Skeletal muscle satellite cell (primary cell): ENCODE measurements around the gene ZNF202.
A peak's percentile ranks its signal among the peaks of the same experiment; 100 is the strongest.
"Not testable (repeated sequence)": the region's sequence is repeated elsewhere in the genome, so short reads cannot be mapped to it uniquely, and the experiment has no call there.

ENCODE experiments used
- H3K27me3 ChIP-seq: 2 replicates; pipeline ENCODE4 v1.7.0; 2013; ENCODE audit warnings: low read length; ENCODE audit not compliant: control insufficient read depth, insufficient read depth
- H3K36me3 ChIP-seq: 2 replicates; pipeline ENCODE4 v1.7.0; 2013; ENCODE audit warnings: mild to moderate bottlenecking, control low read depth, low read length; ENCODE audit not compliant: insufficient read depth
- H3K4me1 ChIP-seq: 2 replicates; pipeline ENCODE4 v1.7.0; 2013; ENCODE audit warnings: low read length; ENCODE audit not compliant: control insufficient read depth, insufficient read depth
- H3K4me2 ChIP-seq: 2 replicates; pipeline ENCODE4 v1.7.0; 2013; ENCODE audit warnings: mild to moderate bottlenecking, low read length
- H3K4me3 ChIP-seq: 2 replicates; pipeline ENCODE4 v1.7.0; 2013; ENCODE audit warnings: low read length
- H3K9ac ChIP-seq: 2 replicates; pipeline ENCODE4 v1.7.0; 2013; ENCODE audit warnings: mild to moderate bottlenecking, low read depth, low read length, moderate library complexity
- H3K9me3 ChIP-seq: replicated peaks from 2 replicates; pipeline ENCODE4 v1.7.0; 2013; ENCODE audit warnings: mild to moderate bottlenecking, control low read depth, low read length

The ZNF202 gene

DNA sequence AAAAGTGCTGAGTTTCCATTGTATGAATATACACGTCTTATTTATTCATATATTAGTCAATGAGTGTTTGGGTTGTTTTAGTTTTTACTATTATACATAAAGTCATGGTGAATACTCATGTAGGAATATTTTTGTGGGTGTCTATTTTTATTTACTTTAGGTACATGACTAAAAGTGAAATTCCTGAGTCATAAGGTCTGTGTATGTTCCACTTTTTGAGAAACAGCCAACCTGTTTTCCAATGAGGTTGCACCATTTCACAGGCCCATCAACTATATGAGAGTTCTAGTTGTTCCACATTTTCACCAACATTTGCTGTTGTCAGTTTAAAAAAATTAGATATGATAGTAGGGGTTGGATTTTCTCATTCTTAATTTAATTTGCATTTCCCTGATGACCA lies 19.4 kb upstream of the ZNF202 start:
- Histone ChIP-seq H3K27me3 (peaks cover 13% of the 10 kb centered on the region), H3K4me1 (no peaks in the 10 kb centered on the region), H3K4me3 (no peak overlapping the region), H3K36me3 (no peaks in the 10 kb centered on the region), H3K9ac (no peak overlapping the region), H3K9me3 (no peaks in the 10 kb centered on the region), H3K4me2 (no peak overlapping the region)

DNA sequence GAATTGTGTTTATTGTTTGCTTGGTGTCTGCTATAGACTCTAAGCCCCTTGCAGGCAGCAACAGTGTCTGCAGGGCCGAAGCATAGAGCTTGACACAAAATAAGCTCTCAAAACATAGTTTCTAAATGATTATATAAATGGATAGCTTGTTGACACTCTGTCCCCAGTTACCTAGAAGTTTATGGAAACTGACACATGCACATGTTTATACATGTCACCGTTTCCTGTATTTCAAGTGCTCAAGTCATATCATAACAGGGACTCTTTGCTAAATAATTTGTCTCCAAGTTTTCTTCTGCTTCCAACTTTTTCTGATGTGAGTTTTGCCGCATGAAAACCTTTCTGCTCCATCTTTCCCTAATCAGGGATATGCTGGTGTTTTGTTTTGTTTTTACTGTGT lies 16.5 kb upstream of the ZNF202 start:
- H3K9me3 ChIP-seq: no peaks in the 10 kb centered on the region
- H3K4me1 ChIP-seq: no peaks in the 10 kb centered on the region
- H3K4me3 ChIP-seq: no peak overlapping the region
- peaks cover 13% of the 10 kb centered on the region for H3K27me3 ChIP-seq
- no peaks in the 10 kb centered on the region for H3K36me3 ChIP-seq
- no peak overlapping the region for H3K4me2 ChIP-seq
- no peak overlapping the region for H3K9ac ChIP-seq

- Histone ChIP-seq H3K9me3 (no peaks in the 10 kb centered on the region), H3K4me3 (no peak overlapping the region), H3K4me2 (no peak overlapping the region), H3K4me1 (no peaks in the 10 kb centered on the region), H3K27me3 (peaks cover 14% of the 10 kb centered on the region), H3K36me3 (no peaks in the 10 kb centered on the region), H3K9ac (no peak overlapping the region)
Measured at GRCh38 chr11:123755813-123756212, 14.4 kb upstream of the ZNF202 start.

- no peaks in the 10 kb centered on the region for H3K9me3 ChIP-seq
- no peak overlapping the region for H3K4me2 ChIP-seq
- no peak overlapping the region for H3K4me3 ChIP-seq
- H3K9ac ChIP-seq: no peak overlapping the region
- no peaks in the 10 kb centered on the region for H3K36me3 ChIP-seq
- H3K4me1 ChIP-seq: no peaks in the 10 kb centered on the region
- H3K27me3 ChIP-seq: peaks cover 16% of the 10 kb centered on the region
Measured at GRCh38 chr11:123755344-123755743, 13.9 kb upstream of the ZNF202 start.

DNA sequence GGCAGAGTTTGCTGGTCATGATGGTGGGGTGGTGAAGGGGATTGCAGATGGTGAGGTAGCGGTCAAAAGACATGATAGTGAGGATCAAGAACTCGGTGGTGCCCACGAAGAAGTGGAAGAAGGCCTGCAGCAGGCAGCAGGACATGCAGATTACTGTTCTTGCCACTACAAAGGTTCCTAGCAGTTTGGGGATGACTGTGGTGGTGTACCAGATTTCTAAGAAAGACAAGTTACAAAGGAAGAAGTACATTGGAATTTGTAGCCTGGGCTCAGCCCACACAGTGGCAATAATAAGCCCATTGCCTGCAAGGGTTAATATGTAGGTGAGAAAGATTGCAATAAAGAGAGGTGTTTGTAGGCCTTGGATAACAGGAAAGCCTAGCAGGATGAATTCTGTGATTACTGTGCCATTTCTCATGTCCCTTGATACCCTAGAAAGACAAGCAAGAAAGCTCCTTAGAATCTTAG lies 12.7 kb upstream of the ZNF202 start, which contains the start of gene OR6X1:
Gene OR6X1 (minus strand): TSS at position 418 of the 468 bp plus-strand sequence. CDS start 0 bp downstream, at position 418.
- H3K9me3 ChIP-seq: no peaks in the 10 kb centered on the region

GRCh38 chr11:123753110-123753509 lies 11.7 kb upstream of the ZNF202 start:
- H3K9ac ChIP-seq: no peak overlapping the region

More for the DNA sequence above, 12.7 kb upstream of the ZNF202 start, which contains the start of gene OR6X1:
- no peaks in the 10 kb centered on the region for H3K36me3 ChIP-seq
- no peak within 1 kb of the TSS for H3K4me2 ChIP-seq
- H3K4me1 ChIP-seq: no peaks in the 10 kb centered on the region
- H3K27me3 ChIP-seq: peaks cover 16% of the 10 kb centered on the region
- no peak within 1 kb of the TSS for H3K9ac ChIP-seq
- no peak within 1 kb of the TSS for H3K4me3 ChIP-seq

GRCh38 chr11:123751781-123752180 lies 10.3 kb upstream of the ZNF202 start:
- Histone ChIP-seq H3K36me3 (no peaks in the 10 kb centered on the region), H3K27me3 (peaks cover 7% of the 10 kb centered on the region), H3K4me1 (no peaks in the 10 kb centered on the region), H3K9me3 (no peaks in the 10 kb centered on the region), H3K9ac (no peak overlapping the region), H3K4me3 (no peak overlapping the region), H3K4me2 (no peak overlapping the region)

More at GRCh38 chr11:123753110-123753509, 11.7 kb upstream of the ZNF202 start:
- Histone ChIP-seq H3K9me3 (no peaks in the 10 kb centered on the region), H3K4me2 (no peak overlapping the region), H3K36me3 (no peaks in the 10 kb centered on the region), H3K4me1 (no peaks in the 10 kb centered on the region), H3K27me3 (peaks cover 16% of the 10 kb centered on the region), H3K4me3 (no peak overlapping the region)

- H3K27me3 ChIP-seq, H3K9me3 ChIP-seq, H3K4me2 ChIP-seq, H3K36me3 ChIP-seq, H3K9ac ChIP-seq, H3K4me3 ChIP-seq, H3K4me1 ChIP-seq: not testable (repeated sequence)
Measured at GRCh38 chr11:123748349-123748748, 6.9 kb upstream of the ZNF202 start.

GRCh38 chr11:123745764-123746451 lies 4.4 kb upstream of the ZNF202 start:
- no peaks in the 10 kb centered on the region for H3K36me3 ChIP-seq
- no peaks in the 10 kb centered on the region for H3K9me3 ChIP-seq
- H3K4me1 ChIP-seq: peaks cover 6% of the 10 kb centered on the region
- H3K9ac ChIP-seq: no peak overlapping the region
- H3K4me3 ChIP-seq: no peak overlapping the region
- H3K4me2 ChIP-seq: no peak overlapping the region
- peaks cover 3% of the 10 kb centered on the region for H3K27me3 ChIP-seq

DNA sequence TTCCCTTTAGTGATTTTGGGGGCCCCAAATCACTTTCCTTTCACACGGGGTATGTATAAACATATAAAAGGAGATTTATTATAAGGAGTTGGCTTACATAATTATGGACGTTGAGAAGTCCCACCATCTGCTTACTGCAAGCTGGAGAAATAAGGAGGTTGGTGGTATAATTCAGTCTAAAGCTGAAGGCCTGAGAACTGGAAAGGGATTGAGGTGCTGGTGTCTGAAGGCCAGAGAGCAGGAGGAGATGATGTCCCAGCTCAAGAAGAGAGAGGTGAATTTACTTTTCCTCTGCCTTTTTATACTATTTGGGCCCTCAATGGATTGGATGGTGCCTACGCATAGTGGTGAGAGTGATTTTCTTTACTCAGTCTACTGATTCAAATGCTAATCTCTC lies 1.3 kb upstream of the ZNF202 start:
- no peak overlapping the region for H3K4me3 ChIP-seq
- H3K9ac ChIP-seq: no peak overlapping the region
- H3K9me3 ChIP-seq: no peaks in the 10 kb centered on the region
- H3K4me2 ChIP-seq: peak overlapping the region; percentile 92
- H3K27me3 ChIP-seq: no peaks in the 10 kb centered on the region
- peaks cover 20% of the 10 kb centered on the region for H3K4me1 ChIP-seq
- H3K36me3 ChIP-seq: peaks cover 12% of the 10 kb centered on the region

- Histone ChIP-seq H3K9ac (peak overlapping the region; percentile 99), H3K4me3 (peak overlapping the region; percentile 90), H3K27me3 (no peaks in the 10 kb centered on the region), H3K36me3 (peaks cover 17% of the 10 kb centered on the region), H3K4me2 (peak overlapping the region; percentile 92), H3K4me1 (peaks cover 20% of the 10 kb centered on the region), H3K9me3 (no peaks in the 10 kb centered on the region)
Measured at GRCh38 chr11:123742031-123742723, 717 bp upstream of the ZNF202 start.
